SKM-1 (cell line): ENCODE results near the gene PLPPR1.

Source experiments
- DNase-seq: peaks from one replicate; lab custom pipeline; 2025; ENCODE audit not compliant: unreplicated experiment; lab: John Stamatoyannopoulos, UW

PLPPR1 gene

GRCh38 chr9:101336091-101336490 lies 307.6 kb downstream of the PLPPR1 start:
- DNase-seq: no peak

DNA sequence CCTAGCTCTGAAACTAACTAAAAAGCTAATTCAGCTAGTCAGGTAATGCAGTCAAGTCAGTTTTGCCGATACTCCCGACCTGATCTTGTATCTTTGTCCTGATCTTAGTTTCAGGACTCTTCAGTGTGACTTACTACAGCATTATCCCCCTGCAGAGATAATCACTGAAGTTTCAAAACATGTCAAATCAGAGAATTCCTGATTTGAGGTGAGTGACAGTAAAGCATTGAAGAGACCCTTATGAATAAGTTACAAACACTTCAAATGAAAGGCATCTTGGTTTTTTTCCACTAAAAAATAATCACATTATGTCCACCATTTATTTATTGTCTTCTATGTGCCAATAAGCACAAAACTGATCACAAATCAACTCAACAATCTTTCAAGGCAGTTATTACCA lies 308.7 kb downstream of the PLPPR1 start:
- no peak for DNase-seq

DNA sequence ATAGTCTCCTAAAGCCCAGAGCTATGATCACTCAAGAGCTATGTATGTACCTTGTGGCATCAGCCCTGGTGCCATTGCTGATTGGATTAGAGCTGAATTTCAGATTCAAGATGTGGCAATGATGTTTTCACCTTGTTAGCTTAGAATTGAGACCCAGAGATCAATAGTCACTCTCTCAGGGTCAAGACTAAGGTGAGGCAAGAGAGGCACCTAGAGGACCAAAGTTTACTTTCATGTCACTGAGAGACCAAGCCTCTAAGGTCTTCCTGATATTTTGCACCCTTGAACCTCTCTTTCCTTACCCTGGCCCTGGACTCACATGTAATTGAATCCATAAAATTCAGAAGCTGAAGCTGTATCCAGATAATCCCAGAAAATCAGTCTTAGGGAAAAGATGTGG lies 313.4 kb downstream of the PLPPR1 start:
- no peak for DNase-seq

DNA sequence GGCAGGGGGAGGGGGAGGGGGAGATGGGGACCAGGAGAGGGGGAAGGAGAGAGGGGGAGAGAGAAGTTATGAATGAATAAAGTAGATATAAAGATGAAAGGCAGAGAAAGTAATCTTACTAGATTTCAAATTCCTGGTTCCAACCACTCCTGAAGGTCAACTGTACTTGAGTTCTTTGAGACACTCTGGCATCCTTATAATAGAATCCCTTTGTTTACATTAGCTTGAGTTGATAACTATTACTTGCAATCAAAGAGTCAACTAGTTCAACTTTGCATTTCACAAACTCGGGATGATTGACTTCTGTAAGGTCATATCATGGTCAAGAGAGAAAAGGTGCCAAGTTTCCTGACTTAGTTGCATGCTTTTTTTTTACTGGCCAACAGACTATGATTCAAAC lies 314.1 kb downstream of the PLPPR1 start:
- DNase-seq: no peak

DNA sequence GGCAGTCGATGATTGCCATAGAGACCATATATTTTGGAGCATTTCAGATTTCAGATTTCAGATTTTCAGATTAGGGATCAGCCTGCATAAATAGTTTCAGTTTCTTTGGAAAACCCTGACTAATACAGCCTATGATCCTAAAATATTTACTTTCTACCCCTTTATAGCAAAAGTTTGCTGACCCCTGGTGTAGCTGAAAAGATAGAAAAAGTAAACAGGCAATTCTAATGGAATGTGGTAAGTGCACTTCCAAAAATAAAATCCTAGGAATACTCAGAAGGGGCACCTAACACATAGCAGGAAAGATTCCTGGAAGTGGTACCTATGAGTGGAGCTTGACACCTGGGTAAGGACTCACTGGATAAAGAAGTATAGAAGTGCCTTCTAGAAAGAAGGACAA lies 321.8 kb downstream of the PLPPR1 start:
- no peak for DNase-seq

DNA sequence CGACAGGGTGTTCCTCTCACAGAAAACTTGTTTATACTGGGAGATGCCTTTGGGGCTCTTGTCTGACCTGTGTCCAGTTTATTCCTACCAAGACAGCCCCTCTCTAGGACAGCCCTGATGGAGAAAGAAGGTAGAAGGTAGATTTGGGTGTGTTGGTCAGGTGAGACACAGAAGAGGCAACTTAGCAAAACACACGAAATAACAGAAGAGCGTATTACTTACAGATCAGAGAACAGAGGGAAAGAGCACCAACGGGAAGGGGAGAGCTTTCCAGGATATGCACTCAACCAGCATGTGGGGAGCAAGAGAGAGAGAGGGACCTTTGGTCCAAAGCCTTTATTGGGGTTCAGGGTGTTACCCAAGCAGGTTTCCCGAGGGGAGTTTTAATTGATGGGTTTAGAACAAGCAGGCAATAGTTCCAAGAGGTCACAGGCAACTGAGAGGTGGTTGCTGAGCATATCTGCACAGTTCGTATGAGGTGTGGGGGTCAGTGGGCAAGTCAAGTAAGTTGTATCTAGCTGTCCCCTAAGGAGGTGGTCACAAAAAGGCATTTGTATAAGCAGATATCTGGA lies 324.5 kb downstream of the PLPPR1 start:
- no peak for DNase-seq

DNA sequence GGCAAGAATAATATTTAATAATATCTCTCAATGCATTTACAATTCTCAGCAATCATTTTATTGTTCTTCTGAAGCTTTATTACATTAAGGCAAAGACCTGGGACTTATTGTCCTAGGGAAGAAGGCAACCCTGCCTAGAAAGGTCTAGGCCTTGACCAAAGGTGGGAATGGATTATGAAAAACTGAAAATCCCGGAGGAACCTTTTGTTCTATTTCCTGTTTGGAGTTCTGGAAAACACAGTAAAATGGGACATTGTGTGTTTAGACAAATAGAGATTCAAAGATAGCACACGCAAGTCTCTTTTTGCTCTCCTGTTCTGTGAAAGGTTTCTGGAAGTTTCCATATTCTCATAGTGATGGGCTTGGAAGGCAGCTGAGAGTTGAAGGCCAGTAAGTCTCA lies 325.2 kb downstream of the PLPPR1 start:
- no peak for DNase-seq

- no peak for DNase-seq
Observed at GRCh38 chr9:101354143-101354764, 325.7 kb downstream of the PLPPR1 start.

GRCh38 chr9:101354765-101355708 lies 326.5 kb downstream of the PLPPR1 start:
- DNase-seq: no peak

DNA sequence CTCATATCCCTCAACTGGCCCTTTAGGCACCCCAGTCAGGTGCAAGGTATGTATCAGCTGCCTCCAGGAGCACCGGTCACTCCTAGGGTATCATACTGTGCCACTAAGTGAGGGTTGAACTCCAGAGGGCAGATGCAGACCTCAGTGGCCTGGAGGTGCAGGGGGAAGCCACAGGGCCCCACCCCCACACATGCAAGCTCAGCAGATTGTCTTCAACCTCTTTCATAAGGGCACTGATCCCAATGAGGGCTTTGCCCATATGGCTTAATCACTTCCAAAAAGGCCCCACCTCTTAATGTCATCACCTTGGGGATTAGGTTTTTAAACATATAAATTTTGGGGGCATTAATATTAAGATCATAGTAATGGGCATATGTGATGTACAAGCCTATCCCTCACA lies 328.1 kb downstream of the PLPPR1 start:
- DNase-seq: no peak

- DNase-seq: no peak
Observed at GRCh38 chr9:101359679-101360078, 331.2 kb downstream of the PLPPR1 start.

GRCh38 chr9:101360647-101361046 lies 332.1 kb downstream of the PLPPR1 start:
- DNase-seq: no peak

GRCh38 chr9:101362450-101362849 lies 333.9 kb downstream of the PLPPR1 start:
- DNase-seq: no peak

DNA sequence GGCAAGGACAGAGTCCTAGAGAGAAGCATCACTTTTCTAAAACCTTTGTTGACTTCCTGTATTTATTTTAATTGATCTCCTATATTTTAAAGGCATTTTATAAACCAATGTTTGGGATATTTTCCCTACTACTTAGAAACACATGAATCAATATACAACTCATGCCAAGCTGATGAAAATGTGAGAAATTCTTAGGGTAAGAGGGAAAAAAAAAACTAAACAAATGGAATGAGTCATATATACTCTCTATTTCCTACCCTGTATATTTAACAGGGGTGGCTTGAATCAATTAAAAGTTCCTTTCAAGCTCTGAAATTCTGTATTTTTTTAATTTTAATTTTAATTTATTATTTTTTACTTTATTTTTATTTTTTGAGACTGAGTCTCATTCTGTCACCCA lies 336.7 kb downstream of the PLPPR1 start:
- no peak for DNase-seq

GRCh38 chr9:101366038-101366756 lies 337.7 kb downstream of the PLPPR1 start:
- DNase-seq: no peak

DNA sequence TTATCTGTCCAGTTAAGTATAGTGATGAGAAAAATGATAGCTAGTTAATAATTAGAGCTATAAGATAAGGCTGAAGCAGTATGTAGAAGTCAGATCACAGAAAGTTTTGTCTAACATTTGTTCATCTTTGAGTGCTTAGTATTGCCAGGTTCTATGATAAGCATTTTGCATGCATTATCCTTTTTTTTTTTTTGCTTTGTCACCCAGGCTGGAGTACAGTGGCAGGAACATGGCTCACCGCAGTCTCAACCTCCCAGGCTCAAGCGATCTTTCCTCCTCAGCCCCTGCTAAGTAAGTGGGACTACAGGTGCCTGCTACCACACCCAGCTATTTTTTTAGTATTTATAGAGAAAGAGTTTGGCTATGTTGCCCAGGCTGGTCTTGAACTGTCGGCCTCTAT lies 338.8 kb downstream of the PLPPR1 start:
- no peak for DNase-seq

GRCh38 chr9:101369286-101369685 lies 340.8 kb downstream of the PLPPR1 start:
- DNase-seq: no peak

DNA sequence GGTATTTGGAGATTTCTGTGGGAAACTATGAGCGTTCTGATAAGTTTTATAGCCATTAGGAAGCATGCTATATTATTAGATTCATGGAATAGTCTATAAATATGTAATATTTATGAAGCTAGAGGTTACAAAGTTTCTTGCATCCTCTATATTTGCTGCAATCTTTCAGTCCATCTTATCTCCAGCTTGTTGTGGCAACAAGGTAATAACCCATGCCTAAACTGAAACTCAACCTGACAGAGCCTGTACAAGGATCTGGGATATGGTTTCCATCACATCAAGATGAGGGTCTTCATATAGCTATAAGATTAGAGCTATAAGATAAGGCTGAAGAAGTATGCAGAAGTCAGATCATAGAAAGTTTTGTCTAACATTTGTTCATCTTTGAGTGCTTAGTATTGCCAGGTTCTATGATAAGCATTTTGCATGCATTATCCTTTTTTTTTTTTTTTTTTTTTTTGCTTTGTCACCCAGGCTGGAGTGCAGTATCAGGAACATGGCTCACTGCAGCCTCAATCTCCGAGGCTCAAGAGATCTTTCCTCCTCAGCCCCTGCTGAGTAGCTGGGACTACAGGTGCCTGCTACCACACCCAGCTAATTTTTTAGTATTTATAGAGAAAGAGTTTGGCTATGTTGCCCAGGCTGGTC lies 341.5 kb downstream of the PLPPR1 start:
- no peak for DNase-seq

- no peak for DNase-seq
Observed at GRCh38 chr9:101371813-101372212, 343.3 kb downstream of the PLPPR1 start.

GRCh38 chr9:101372327-101373118 lies 344.0 kb downstream of the PLPPR1 start:
- no peak for DNase-seq
